AG09319 (cell line): ENCODE results near the gene RAB4B.

Source experiments
- DNase-seq: peaks from one replicate; pipeline ENCODE4 v3.0.0-alpha.2; 2010; ENCODE audit warnings: low read depth; ENCODE audit errors: extremely low read depth
- TF ChIP-seq, protein P1 (sequence below): IDR thresholded peaks from 2 replicates; pipeline ENCODE4 v1.5.1; 2011; ENCODE audit warnings: low read depth, mild to moderate bottlenecking, inconsistent platforms, low read length, moderate library complexity

The RAB4B gene

DNA sequence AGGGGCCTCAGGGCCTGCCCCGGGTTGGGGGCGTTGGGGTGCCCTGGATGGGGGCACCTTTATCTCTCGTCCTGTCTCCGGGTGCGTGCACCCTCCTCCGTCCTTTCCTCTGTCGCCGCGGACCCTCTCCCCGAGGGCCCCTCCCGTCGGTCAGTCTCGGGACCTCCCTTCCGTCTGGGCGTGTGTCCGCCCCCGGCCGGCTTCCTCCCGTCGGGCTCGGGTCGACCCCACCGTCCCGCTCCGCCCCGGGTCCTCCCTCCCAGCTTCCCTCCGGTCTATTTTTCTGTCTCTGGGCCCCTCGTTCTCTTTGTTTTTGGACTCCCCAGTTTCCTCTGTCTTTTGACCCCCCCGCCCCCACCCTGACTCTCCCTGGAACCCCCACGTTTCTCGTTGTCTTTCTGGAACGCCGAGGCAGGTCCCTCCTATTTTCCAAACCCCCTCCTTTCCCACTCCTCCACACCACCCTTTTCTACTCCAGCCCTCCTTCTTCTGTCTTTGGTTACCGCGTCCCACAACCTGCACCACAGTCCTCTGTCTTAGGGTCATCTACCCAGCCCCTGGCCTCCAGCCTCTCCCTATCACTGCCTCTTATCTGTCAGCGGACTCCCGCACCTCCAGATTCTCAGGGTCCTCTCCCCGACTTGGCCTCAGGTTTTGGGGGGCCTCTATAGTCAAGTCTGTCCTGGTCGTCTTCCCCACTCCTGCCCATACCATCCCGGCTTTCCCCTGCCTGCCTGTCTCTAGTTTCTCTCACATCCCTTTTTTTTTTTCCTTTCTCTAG is 21.7 kb downstream of the RAB4B start:
- no peak for DNase-seq
- TF ChIP-seq, protein P1, sequence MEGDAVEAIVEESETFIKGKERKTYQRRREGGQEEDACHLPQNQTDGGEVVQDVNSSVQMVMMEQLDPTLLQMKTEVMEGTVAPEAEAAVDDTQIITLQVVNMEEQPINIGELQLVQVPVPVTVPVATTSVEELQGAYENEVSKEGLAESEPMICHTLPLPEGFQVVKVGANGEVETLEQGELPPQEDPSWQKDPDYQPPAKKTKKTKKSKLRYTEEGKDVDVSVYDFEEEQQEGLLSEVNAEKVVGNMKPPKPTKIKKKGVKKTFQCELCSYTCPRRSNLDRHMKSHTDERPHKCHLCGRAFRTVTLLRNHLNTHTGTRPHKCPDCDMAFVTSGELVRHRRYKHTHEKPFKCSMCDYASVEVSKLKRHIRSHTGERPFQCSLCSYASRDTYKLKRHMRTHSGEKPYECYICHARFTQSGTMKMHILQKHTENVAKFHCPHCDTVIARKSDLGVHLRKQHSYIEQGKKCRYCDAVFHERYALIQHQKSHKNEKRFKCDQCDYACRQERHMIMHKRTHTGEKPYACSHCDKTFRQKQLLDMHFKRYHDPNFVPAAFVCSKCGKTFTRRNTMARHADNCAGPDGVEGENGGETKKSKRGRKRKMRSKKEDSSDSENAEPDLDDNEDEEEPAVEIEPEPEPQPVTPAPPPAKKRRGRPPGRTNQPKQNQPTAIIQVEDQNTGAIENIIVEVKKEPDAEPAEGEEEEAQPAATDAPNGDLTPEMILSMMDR, result no peak

DNA sequence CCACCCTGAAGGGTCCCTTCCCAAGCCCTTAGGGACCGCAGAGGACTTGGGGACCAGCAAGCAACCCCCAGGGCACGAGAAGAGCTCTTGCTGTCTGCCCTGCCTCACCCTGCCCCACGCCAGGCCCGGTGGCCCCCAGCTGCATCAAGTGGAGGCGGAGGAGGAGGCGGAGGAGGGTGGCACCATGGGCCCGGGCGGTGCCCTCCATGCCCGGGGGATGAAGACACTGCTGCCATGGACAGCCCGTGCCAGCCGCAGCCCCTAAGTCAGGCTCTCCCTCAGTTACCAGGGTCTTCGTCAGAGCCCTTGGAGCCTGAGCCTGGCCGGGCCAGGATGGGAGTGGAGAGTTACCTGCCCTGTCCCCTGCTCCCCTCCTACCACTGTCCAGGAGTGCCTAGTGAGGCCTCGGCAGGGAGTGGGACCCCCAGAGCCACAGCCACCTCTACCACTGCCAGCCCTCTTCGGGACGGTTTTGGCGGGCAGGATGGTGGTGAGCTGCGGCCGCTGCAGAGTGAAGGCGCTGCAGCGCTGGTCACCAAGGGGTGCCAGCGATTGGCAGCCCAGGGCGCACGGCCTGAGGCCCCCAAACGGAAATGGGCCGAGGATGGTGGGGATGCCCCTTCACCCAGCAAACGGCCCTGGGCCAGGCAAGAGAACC is 22.4 kb downstream of the RAB4B start:
- no peak for DNase-seq
- TF ChIP-seq, protein P1, result no peak

DNA sequence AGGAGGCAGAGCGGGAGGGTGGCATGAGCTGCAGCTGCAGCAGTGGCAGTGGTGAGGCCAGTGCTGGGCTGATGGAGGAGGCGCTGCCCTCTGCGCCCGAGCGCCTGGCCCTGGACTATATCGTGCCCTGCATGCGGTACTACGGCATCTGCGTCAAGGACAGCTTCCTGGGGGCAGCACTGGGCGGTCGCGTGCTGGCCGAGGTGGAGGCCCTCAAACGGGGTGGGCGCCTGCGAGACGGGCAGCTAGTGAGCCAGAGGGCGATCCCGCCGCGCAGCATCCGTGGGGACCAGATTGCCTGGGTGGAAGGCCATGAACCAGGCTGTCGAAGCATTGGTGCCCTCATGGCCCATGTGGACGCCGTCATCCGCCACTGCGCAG is 22.9 kb downstream of the RAB4B start:
- TF ChIP-seq, protein P1, result no peak
- DNase-seq, result no peak

DNA sequence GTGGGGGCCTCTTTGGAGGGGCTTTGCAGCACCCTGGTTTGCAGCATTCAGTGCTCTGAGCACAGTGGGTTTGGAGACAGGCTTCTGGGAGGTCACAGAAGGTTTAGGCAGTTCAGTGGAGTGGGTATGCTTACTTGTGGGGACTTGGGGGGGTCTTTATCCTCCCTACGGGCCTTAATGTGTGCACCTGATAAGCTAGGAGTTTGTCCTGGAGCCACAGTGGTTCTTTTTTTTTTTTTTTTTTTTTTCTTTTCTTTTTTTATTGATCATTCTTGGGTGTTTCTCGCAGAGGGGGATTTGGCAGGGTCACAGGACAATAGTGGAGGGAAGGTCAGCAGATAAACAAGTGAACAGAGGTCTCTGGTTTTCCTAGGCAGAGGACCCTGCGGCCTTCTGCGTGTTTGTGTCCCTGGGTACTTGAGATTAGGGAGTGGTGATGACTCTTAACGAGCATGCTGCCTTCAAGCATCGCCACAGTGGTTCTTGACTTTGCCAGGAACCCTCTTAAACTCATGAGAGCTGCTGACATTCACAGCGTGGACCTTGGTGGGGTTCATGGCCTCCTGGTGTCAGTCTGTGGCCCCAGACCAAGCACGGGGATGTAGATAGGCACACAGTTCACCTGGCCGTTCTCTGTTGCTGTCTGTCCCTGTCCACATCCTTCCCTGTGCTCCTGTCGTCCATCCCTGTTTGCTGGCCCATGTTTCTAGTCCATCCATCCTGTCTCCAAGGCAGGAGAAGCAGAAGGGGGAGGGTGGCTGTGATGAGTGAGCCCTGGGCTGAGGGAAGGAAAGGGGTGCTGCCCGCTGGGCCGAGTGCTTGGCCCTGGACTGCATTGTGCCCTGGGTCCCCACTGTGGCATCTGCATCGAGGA is 23.6 kb downstream of the RAB4B start:
- TF ChIP-seq, protein P1, result no peak
- DNase-seq, result no peak

DNA sequence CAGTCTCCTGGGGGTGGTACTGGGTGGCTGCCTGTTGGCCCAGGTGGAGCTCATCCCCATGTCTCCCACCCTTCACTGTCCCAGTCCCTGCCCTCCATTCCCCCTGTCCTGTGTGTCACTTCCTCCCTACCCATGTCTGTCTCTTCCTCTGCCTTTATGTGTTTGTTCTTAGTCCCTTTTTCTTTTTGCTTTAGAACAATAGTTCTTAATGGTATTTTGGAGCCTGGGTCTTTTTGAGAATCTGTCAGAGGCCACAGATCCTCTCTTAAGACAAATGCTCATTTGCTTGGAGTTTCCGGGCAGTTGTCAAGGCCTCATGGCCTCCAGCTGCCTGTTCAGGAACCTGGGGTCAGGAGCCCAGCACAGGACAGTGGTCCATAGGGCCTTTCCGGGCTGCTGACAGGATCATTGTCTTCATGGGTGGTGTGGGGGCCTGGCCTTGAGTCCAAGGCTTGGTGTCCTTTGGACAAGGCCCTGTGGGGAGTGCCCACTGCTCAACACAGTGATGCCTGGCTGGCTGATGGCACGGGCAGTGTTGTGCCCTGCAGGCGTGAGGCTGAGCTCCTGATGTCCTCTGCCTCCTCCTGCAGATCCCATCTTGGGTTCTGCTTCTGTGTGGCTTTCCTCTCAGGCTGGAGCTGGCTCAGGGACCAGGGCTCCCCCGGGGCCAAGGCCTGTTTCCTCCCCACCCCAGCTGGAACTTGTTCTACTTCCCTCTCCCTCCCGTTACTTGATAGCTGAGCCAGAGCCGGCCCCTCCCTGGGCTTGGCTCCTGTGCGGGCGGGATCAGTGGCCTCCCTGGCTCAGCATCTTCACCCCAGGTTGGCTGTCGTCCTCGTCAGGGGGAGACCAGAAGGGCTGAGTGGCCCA is 24.5 kb downstream of the RAB4B start:
- TF ChIP-seq, protein P1, result no peak
- DNase-seq, result no peak

DNA sequence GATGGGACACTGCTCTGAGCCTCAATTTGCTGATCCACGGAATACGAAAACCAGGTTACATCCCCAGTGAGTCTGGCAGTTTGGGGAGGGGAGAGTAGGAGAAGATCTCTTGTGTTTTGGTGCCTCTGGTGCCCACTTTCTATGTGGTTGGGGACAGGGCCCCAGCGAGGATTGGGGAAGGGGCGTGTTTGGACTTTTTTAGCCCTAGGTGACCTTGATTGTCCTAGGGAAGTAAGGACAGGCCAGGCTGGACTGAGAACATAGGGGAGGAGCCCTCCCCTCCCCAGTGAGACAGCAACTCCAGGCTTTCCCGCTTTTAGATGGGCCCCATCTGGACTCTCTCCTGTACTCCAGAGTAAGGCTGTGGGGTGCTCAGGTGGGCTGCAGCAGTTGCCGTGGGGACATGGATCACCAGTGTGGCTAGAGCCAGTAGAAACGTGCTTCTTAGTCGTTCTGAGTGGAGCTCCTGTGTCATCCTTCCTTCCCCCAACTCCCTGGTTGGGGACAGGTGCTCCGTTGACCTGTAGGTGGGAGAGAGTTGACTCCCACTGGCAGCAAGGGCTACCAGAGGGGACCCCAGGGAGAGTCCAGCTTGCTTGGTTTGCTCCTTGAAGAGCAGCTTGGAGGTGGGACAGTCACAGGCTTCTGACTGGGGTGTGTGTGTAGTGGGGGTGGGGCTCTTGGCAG is 25.3 kb downstream of the RAB4B start:
- TF ChIP-seq, protein P1, result no peak
- no peak for DNase-seq
